Measurements from ENCODE around the gene B3GALT6.

The B3GALT6 gene

GRCh38 chr1:1220197-1220596 is 11.8 kb upstream of the B3GALT6 start:
- H3K36me3 ChIP-seq (ENCODE audit: insufficient read depth) = peaks cover 6% of the 10 kb centered on the region; the same call in 1 of the 2 replicates
- H3K4me3 ChIP-seq (IDR thresholded peaks at IDR 0.05; ENCODE audit: insufficient read depth, low read depth, low read length) = no peak overlapping the region
- H3K4me2 ChIP-seq = no peak overlapping the region
- H3K79me2 ChIP-seq (ENCODE audit: insufficient read depth, low read depth) = no peaks in the 10 kb centered on the region
- H3K27ac ChIP-seq = no peak overlapping the region
- peaks cover 5% of the 10 kb centered on the region for H3K4me1 ChIP-seq (ENCODE audit: low read depth, poor library complexity, severe bottlenecking)
- TF ChIP-seq CTCF (conservative IDR thresholded peaks at IDR 0.05; ENCODE audit: low read depth, low read length) = no peak
- H2AFZ ChIP-seq (ENCODE audit: low read depth) = no peak overlapping the region
- no peak overlapping the region for H3K9ac ChIP-seq
- no peaks in the 10 kb centered on the region for H3K27me3 ChIP-seq (ENCODE audit: insufficient read depth, low read depth)
- H4K20me1 ChIP-seq (ENCODE audit: insufficient read depth) = no peaks in the 10 kb centered on the region

DNA sequence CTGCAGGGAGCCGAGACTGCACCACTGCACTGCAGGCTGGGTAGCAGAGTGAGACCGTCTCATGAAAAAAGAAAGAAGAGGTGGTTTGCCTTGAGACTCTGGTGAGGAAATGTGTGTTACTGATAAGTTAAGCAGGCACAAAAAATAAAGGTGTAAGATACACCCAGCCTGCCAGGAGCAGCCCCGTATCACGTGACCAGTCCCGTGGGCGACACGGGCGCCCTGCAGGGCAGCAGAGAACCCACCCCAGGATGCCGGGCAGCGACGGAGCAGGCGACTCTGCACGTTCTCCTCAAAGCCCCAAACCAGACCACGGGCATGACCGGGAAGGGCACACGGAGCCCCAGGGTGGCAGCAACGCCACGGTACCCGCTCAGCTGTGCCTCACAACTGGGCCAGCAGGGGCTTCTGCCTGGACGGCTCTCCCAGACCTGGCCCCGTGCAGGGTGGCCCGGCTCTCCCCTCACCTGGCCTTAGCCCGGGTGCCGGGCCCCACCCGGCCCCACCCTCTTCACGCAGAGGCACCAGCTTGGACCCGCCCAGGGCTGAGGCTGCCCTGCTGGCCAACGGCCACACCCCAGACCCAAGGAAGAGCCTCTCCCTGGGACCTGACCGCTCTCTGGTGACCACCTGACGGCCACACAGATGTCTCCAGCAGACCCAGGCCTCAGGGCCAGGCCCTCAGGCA is 10.0 kb upstream of the B3GALT6 start:
- H3K27me3 ChIP-seq (ENCODE audit: insufficient read depth, low read depth) = no peaks in the 10 kb centered on the region
- peaks cover 7% of the 10 kb centered on the region; the same call in 1 of the 2 replicates for H3K79me2 ChIP-seq (ENCODE audit: insufficient read depth, low read depth)
- H3K27ac ChIP-seq = no peak overlapping the region
- H3K9ac ChIP-seq = no peak overlapping the region
- no peak overlapping the region for H3K4me2 ChIP-seq
- no peak overlapping the region for H3K4me3 ChIP-seq (IDR thresholded peaks at IDR 0.05; ENCODE audit: insufficient read depth, low read depth, low read length)
- no peaks in the 10 kb centered on the region for H4K20me1 ChIP-seq (ENCODE audit: insufficient read depth)
- H2AFZ ChIP-seq (ENCODE audit: low read depth) = no peak overlapping the region
- H3K4me1 ChIP-seq (ENCODE audit: low read depth, poor library complexity, severe bottlenecking) = no peaks in the 10 kb centered on the region
- TF ChIP-seq CTCF (conservative IDR thresholded peaks at IDR 0.05; ENCODE audit: low read depth, low read length) = no peak
- peaks cover 6% of the 10 kb centered on the region; the same call in 1 of the 2 replicates for H3K36me3 ChIP-seq (ENCODE audit: insufficient read depth)

GRCh38 chr1:1222575-1223225 is 9.3 kb upstream of the B3GALT6 start:
- TF ChIP-seq CTCF (conservative IDR thresholded peaks at IDR 0.05; ENCODE audit: low read depth, low read length) = no peak
- Histone ChIP-seq H2AFZ (ENCODE audit: low read depth) (no peak overlapping the region), H3K9ac (no peak overlapping the region), H3K4me1 (ENCODE audit: low read depth, poor library complexity, severe bottlenecking) (no peaks in the 10 kb centered on the region), H3K4me3 (IDR thresholded peaks at IDR 0.05; ENCODE audit: insufficient read depth, low read depth, low read length) (no peak overlapping the region), H3K27ac (no peak overlapping the region), H3K4me2 (no peak overlapping the region), H3K36me3 (ENCODE audit: insufficient read depth) (peaks cover 6% of the 10 kb centered on the region; the same call in 1 of the 2 replicates), H4K20me1 (ENCODE audit: insufficient read depth) (no peaks in the 10 kb centered on the region), H3K79me2 (ENCODE audit: insufficient read depth, low read depth) (peaks cover 7% of the 10 kb centered on the region; the same call in 1 of the 2 replicates), H3K27me3 (ENCODE audit: insufficient read depth, low read depth) (no peaks in the 10 kb centered on the region)

DNA sequence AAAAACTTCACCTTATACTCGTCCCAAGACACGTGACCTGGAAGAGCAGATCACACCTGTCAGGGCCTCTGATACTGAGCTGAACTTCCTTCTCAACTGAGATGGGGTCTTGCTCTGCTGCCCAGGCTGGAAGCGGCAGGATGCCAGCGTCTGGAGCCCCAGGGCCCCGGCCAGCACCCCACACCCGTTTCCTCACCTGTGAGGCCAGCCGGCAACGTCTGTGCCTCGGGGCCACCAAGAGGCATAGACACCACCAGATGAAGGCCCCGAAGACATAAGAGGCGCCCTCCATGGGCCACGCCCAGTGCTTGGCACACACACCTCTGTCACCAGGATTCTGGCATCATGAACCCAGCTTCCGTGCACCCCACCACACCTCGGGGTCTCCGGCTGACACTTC is 8.7 kb upstream of the B3GALT6 start:
- H3K4me3 ChIP-seq (IDR thresholded peaks at IDR 0.05; ENCODE audit: insufficient read depth, low read depth, low read length) = no peak overlapping the region
- H3K36me3 ChIP-seq (ENCODE audit: insufficient read depth) = peaks cover 6% of the 10 kb centered on the region; the same call in 1 of the 2 replicates
- no peaks in the 10 kb centered on the region for H4K20me1 ChIP-seq (ENCODE audit: insufficient read depth)
- H3K9ac ChIP-seq = no peak overlapping the region
- H3K27ac ChIP-seq = no peak overlapping the region
- no peak overlapping the region for H3K4me2 ChIP-seq
- no peaks in the 10 kb centered on the region for H3K27me3 ChIP-seq (ENCODE audit: insufficient read depth, low read depth)
- H2AFZ ChIP-seq (ENCODE audit: low read depth) = no peak overlapping the region
- no peak for TF ChIP-seq CTCF (conservative IDR thresholded peaks at IDR 0.05; ENCODE audit: low read depth, low read length)
- H3K79me2 ChIP-seq (ENCODE audit: insufficient read depth, low read depth) = peaks cover 10% of the 10 kb centered on the region; the same call in 1 of the 2 replicates
- no peaks in the 10 kb centered on the region for H3K4me1 ChIP-seq (ENCODE audit: low read depth, poor library complexity, severe bottlenecking)

All from KMS-11 (cell line).